HL-60/S4 treated with retinoic acid at 250 ng/mL for 4 days and 3 days (cell line): ENCODE data around the gene TUBB6.

Source experiments
- in situ Hi-C: fragments of 300-500 bp; cut with MboI; formaldehyde crosslinking; loops from 2 replicates; pipeline ENCODE4 v1.7.0; 2022; ENCODE audit warnings: low sequenced_read_pairs

Gene TUBB6

GRCh38 chr18:12313530-12314245 is 5.6 kb downstream of the TUBB6 start:
- in situ Hi-C loops = no loop called here

- in situ Hi-C loops = no loop called here
Observed at GRCh38 chr18:12314591-12315305, 6.7 kb downstream of the TUBB6 start.

- in situ Hi-C loops = no loop called here
Observed at GRCh38 chr18:12315490-12315889, 7.4 kb downstream of the TUBB6 start.

GRCh38 chr18:12315911-12316310 is 7.9 kb downstream of the TUBB6 start:
- in situ Hi-C loops = no loop called here

- in situ Hi-C loops = no loop called here
Observed at GRCh38 chr18:12317664-12318333, 9.8 kb downstream of the TUBB6 start.

- in situ Hi-C loops = no loop called here
Observed at GRCh38 chr18:12318334-12318697, 10.3 kb downstream of the TUBB6 start.

GRCh38 chr18:12318857-12319256 is 10.8 kb downstream of the TUBB6 start:
- in situ Hi-C loops = no loop called here

- in situ Hi-C loops = no loop called here
Observed at GRCh38 chr18:12321333-12321732, 13.3 kb downstream of the TUBB6 start.

GRCh38 chr18:12324991-12325725 is 17.1 kb downstream of the TUBB6 start:
- in situ Hi-C loops = loop anchor here (25.0 kb wide), 1 partner anchor 88 kb away; no protein-coding TSS in a partner anchor

GRCh38 chr18:12325726-12326245 is 17.7 kb downstream of the TUBB6 start:
- in situ Hi-C loops = loop anchor here (25.0 kb wide), 1 partner anchor 88 kb away; no protein-coding TSS in a partner anchor

- in situ Hi-C loops = loop anchor here (25.0 kb wide), 1 partner anchor 90 kb away; no protein-coding TSS in a partner anchor
Observed at GRCh38 chr18:12326711-12327460, 18.8 kb downstream of the TUBB6 start.

GRCh38 chr18:12327510-12328178 is 19.6 kb downstream of the TUBB6 start:
- in situ Hi-C loops = loop anchor here (25.0 kb wide), 1 partner anchor 90 kb away; no protein-coding TSS in a partner anchor

GRCh38 chr18:12328179-12328823 is 20.3 kb downstream of the TUBB6 start:
- in situ Hi-C loops = loop anchor here (25.0 kb wide), 1 partner anchor 91 kb away; no protein-coding TSS in a partner anchor

- in situ Hi-C loops = loop anchor here (25.0 kb wide), 1 partner anchor 92 kb away; no protein-coding TSS in a partner anchor
Observed at GRCh38 chr18:12329125-12329698, 21.2 kb downstream of the TUBB6 start.

GRCh38 chr18:12330766-12331165 is 22.7 kb downstream of the TUBB6 start:
- in situ Hi-C loops = loop anchor here (25.0 kb wide), 1 partner anchor 93 kb away; no protein-coding TSS in a partner anchor

GRCh38 chr18:12333506-12334290 is 25.7 kb downstream of the TUBB6 start:
- in situ Hi-C loops = loop anchor here (25.0 kb wide), 1 partner anchor 96 kb away; no protein-coding TSS in a partner anchor

- in situ Hi-C loops = loop anchor here (25.0 kb wide), 1 partner anchor 97 kb away; no protein-coding TSS in a partner anchor
Observed at GRCh38 chr18:12334366-12334808, 26.3 kb downstream of the TUBB6 start.
